WTC11 (cell line): ENCODE data around the gene HSPA12A.

Source experiments
- ATF3 ChIP-seq: sonication (generic); formaldehyde crosslinking; conservative IDR thresholded peaks from 2 replicates; pipeline ENCODE4 v1.8.1; 2022; ENCODE audit warnings: mild to moderate bottlenecking, missing genetic modification reagents
- CTCF ChIP-seq: fragments of 200-600 bp; IDR thresholded peaks from 2 replicates; pipeline ENCODE4 v1.8.0; 2022; ENCODE audit warnings: antibody characterized with exemption
- ETV6 ChIP-seq: sonication (generic); formaldehyde crosslinking; IDR thresholded peaks from 2 replicates; pipeline ENCODE4 v1.8.1; 2022; ENCODE audit warnings: mild to moderate bottlenecking, missing genetic modification reagents
- IRF1 ChIP-seq: sonication (generic); formaldehyde crosslinking; IDR thresholded peaks from 2 replicates; pipeline ENCODE4 v1.8.0; 2023; ENCODE audit warnings: missing genetic modification reagents
- NFYB ChIP-seq: sonication (generic); formaldehyde crosslinking; conservative IDR thresholded peaks from 2 replicates; pipeline ENCODE4 v1.8.0; 2022; ENCODE audit warnings: low read depth, missing genetic modification reagents
- STAT6 ChIP-seq: sonication (generic); formaldehyde crosslinking; conservative IDR thresholded peaks from 2 replicates; pipeline ENCODE4 v1.8.1; 2023; ENCODE audit warnings: mild to moderate bottlenecking, low read depth, missing genetic modification reagents, moderate library complexity
- TCF7 ChIP-seq: sonication (generic); formaldehyde crosslinking; IDR thresholded peaks from 2 replicates; pipeline ENCODE4 v1.8.0; 2022; ENCODE audit warnings: mild to moderate bottlenecking, low read depth, missing genetic modification reagents, moderate library complexity
- ZNF121 ChIP-seq: sonication (generic); formaldehyde crosslinking; IDR thresholded peaks from 2 replicates; pipeline ENCODE4 v1.8.0; 2023; ENCODE audit warnings: missing genetic modification reagents

GRCh38 chr10:116744163-116744753, 1.9 kb upstream of the HSPA12A start:
- TF ChIP-seq IRF1 (CRISPR knock-in tag): no peak
- no peak for TF ChIP-seq ATF3 (CRISPR knock-in tag)
- TF ChIP-seq CTCF: no peak
- no peak for TF ChIP-seq STAT6 (CRISPR knock-in tag)
- no peak for TF ChIP-seq TCF7
- no peak for TF ChIP-seq NFYB
- no peak for TF ChIP-seq ZNF121
- no peak for TF ChIP-seq ETV6 (CRISPR knock-in tag)
